Glutamatergic neuron (in vitro differentiated cells): ENCODE data around the gene MRPS18A. TPM values are rescaled to one million over a fixed set of nuclear protein-coding genes. Genes with fewer than 3 reads are reported as not detected.
"Not testable (repeated sequence)": the region's sequence is repeated elsewhere in the genome, so short reads cannot be mapped to it uniquely, and the experiment has no call there.

Source experiments
- DNase-seq: peaks from one replicate; pipeline ENCODE4 v3.0.0; 2022
- H3K27ac Mint-ChIP-seq: one replicate; pipeline ENCODE4 v1.8.0; 2020; ENCODE audit warnings: mild to moderate bottlenecking, mixed read lengths, inconsistent platforms; ENCODE audit not compliant: unreplicated experiment
- H3K27me3 Mint-ChIP-seq: one replicate; pipeline ENCODE4 v1.8.0; 2020; ENCODE audit warnings: mild to moderate bottlenecking, moderate library complexity, mixed read lengths, inconsistent platforms; ENCODE audit not compliant: unreplicated experiment
- H3K36me3 Mint-ChIP-seq: one replicate; pipeline ENCODE4 v1.8.0; 2020; ENCODE audit warnings: mild to moderate bottlenecking, mixed read lengths, inconsistent platforms; ENCODE audit not compliant: unreplicated experiment
- H3K4me1 Mint-ChIP-seq: one replicate; pipeline ENCODE4 v1.8.0; 2020; ENCODE audit warnings: mild to moderate bottlenecking, low read depth, mixed read lengths, inconsistent platforms; ENCODE audit not compliant: unreplicated experiment
- H3K4me3 Mint-ChIP-seq: one replicate; pipeline ENCODE4 v1.8.0; 2020; ENCODE audit warnings: mild to moderate bottlenecking, mixed read lengths, inconsistent platforms; ENCODE audit not compliant: unreplicated experiment
- H3K9me3 Mint-ChIP-seq: one replicate; pipeline ENCODE4 v1.8.0; 2020; ENCODE audit warnings: mild to moderate bottlenecking, moderate library complexity, mixed read lengths, inconsistent platforms; ENCODE audit not compliant: unreplicated experiment
- total RNA-seq: library from RNA; stranded (reverse); fragmentation: NEBNext Ultra II Directional; extraction: Animal tissue kit (Norgen Biotek cat#: 25700); gene quantifications from one replicate; pipeline ENCODE4 v1.2.1, GENCODE V29; 2021; ENCODE audit not compliant: unreplicated experiment
- TF ChIP-seq, protein P1 (sequence below): fragments of 200-600 bp; sonication (generic); IDR thresholded peaks from one replicate; pipeline ENCODE4 v1.5.0; 2021; ENCODE audit not compliant: partially characterized antibody, unreplicated experiment

The MRPS18A gene
- total RNA-seq, 1 donor from 2014 or later = 27.7 TPM

DNA sequence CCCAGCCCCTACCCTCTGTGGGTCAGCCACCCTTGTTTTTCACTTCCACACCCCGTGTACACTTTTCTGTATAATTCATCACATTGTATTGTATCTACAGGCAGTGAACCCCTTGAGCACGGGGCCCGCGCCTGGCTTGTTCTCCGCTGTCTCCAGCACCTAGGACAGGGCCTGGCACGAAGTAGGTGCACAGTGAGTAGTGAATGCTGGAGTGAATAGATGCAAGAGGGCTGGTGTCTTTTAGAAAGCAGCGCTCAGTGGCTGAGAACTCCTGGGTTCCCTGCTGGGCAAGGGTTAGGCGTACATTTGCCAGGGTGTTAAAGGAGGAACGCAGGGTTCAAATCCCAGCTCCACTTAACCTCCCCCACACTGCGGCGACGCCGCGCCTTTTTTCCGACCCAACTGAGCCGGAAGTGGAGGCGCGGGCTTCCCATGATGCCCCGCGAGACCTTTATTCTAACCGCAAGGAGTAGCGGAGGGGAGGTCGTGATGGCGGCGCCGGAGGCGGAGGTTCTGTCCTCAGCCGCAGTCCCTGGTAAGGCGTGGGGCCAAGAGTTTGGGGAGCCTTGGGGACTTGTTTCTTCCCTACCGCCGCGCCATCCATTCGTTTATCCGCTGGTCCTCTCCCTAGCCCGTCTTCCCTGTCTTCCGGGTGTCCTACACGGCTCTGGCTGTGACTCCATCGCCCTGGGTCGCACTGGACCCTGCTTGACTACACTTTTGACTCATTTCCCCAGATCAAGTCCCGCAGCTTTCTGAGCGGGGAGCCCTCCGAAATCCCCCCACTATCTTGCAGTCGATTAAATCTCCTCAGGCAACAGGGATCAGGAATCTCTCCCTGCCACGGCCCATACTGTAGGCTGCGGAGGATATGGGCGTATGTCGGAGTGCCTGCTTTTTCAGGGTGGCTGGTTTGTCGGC is 51.9 kb downstream of the MRPS18A start, which contains the start of gene MAD2L1BP:
Gene MAD2L1BP, plus strand, starts transcription at position 454 of the 921 bp plus-strand sequence. Its CDS starts 36 bp downstream, at position 490.
- peaks cover 8% of the 10 kb centered on the region for H3K9me3 Mint-ChIP-seq
- H3K27me3 Mint-ChIP-seq = peaks cover 4% of the 10 kb centered on the region
- H3K27ac Mint-ChIP-seq = peak within 1 kb of the TSS; percentile 97
- TF ChIP-seq, protein P1, sequence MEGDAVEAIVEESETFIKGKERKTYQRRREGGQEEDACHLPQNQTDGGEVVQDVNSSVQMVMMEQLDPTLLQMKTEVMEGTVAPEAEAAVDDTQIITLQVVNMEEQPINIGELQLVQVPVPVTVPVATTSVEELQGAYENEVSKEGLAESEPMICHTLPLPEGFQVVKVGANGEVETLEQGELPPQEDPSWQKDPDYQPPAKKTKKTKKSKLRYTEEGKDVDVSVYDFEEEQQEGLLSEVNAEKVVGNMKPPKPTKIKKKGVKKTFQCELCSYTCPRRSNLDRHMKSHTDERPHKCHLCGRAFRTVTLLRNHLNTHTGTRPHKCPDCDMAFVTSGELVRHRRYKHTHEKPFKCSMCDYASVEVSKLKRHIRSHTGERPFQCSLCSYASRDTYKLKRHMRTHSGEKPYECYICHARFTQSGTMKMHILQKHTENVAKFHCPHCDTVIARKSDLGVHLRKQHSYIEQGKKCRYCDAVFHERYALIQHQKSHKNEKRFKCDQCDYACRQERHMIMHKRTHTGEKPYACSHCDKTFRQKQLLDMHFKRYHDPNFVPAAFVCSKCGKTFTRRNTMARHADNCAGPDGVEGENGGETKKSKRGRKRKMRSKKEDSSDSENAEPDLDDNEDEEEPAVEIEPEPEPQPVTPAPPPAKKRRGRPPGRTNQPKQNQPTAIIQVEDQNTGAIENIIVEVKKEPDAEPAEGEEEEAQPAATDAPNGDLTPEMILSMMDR = no peak
- peaks cover 5% of the 10 kb centered on the region for H3K36me3 Mint-ChIP-seq
- peak within 1 kb of the TSS; percentile 97 for H3K4me3 Mint-ChIP-seq
- DNase-seq = peak; percentile 86
- H3K4me1 Mint-ChIP-seq = peaks cover 9% of the 10 kb centered on the region

- peak overlapping the region; percentile 97 for H3K4me3 Mint-ChIP-seq
- peak overlapping the region; percentile 97 for H3K27ac Mint-ChIP-seq
- H3K36me3 Mint-ChIP-seq = peaks cover 5% of the 10 kb centered on the region
- TF ChIP-seq, protein P1 = no peak
- H3K9me3 Mint-ChIP-seq = peaks cover 12% of the 10 kb centered on the region
- H3K4me1 Mint-ChIP-seq = peaks cover 13% of the 10 kb centered on the region
- peaks cover 8% of the 10 kb centered on the region for H3K27me3 Mint-ChIP-seq
- no peak for DNase-seq
These were observed 52.8 kb downstream of the MRPS18A start for GRCh38 chr6:43634702-43635303.

DNA sequence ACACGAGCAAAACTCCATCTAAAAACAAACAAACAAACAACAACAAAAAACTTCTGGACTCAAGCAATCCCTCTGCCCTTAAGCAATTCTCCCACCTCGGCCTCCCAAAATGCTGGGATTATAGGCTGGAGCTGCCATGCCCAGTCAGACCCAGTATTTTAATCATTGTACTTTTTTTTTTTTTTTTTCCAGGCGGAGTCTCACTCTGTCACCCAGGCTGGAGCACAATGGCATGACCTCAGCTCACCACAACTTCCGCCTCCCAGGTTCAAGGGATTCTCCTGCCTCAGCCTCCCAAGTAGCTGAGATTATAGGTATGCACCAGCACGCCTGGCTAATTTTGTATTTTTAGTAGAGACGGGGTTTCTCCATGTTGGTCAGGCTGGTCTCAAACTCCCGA is 54.6 kb downstream of the MRPS18A start:
- DNase-seq, H3K36me3 Mint-ChIP-seq, H3K27me3 Mint-ChIP-seq, H3K4me3 Mint-ChIP-seq, H3K27ac Mint-ChIP-seq: not testable (repeated sequence)
- H3K4me1 Mint-ChIP-seq = peaks cover 15% of the 10 kb centered on the region
- peaks cover 15% of the 10 kb centered on the region for H3K9me3 Mint-ChIP-seq

GRCh38 chr6:43630980-43631619 is 56.5 kb downstream of the MRPS18A start:
- peak overlapping the region; percentile 72 for H3K4me3 Mint-ChIP-seq
- TF ChIP-seq, protein P1 = no peak
- H3K36me3 Mint-ChIP-seq = no peaks in the 10 kb centered on the region
- peak overlapping the region; percentile 98 for H3K27ac Mint-ChIP-seq
- H3K4me1 Mint-ChIP-seq = peaks cover 15% of the 10 kb centered on the region
- peaks cover 10% of the 10 kb centered on the region for H3K27me3 Mint-ChIP-seq
- peaks cover 15% of the 10 kb centered on the region for H3K9me3 Mint-ChIP-seq
- DNase-seq = no peak

DNA sequence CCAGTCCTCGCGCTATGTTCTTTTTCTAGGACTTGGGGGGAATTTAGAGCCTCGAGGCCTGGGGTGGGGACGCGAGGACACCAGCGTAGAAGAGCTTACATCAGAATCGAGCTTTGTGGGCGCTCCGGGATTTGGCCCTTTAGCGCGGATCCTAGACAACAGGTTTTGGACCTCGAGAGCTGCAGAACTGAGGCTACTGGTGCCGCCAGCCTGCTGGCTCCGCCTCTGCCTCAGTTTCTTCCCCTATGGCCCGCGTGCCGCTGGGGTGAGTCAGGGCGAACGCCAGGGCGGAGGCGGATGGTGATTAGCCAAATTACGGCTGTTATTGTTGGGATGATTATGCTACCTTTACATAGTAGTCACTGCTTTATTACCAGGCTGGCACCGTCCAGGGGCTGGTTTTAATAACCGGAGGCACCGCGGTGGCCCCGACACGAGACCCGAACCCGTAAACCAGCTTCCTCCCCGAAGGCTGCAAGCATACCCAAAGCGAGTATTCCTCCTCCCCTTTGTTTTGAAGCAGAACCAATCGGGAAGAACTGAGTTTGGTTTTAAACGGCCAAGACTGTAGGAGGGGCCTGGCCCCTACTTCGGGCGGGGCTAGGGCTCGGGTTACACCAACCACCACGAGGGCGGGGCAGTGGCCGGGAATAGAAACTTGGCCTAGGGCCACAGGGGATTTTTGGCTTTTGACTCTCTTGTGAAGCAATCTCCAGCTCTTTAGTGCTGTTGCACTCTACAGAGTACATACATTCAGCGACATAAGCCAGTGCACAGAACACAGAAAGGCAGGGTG is 57.9 kb downstream of the MRPS18A start:
- Mint-ChIP-seq H3K36me3 (no peaks in the 10 kb centered on the region), H3K9me3 (peaks cover 11% of the 10 kb centered on the region), H3K27ac (peak overlapping the region; percentile 98), H3K27me3 (peaks cover 11% of the 10 kb centered on the region), H3K4me3 (peak overlapping the region; percentile 96), H3K4me1 (peaks cover 16% of the 10 kb centered on the region)
- DNase-seq = peak; percentile 90
- TF ChIP-seq, protein P1 = no peak
